Breast epithelium (tissue), 4 donors: ENCODE data around the gene MGARP. TPM values are rescaled to one million over a fixed set of nuclear protein-coding genes. Genes with fewer than 3 reads are reported as not detected.

Experiments used
- DNase-seq, 2 donors: peaks; one replicate each; pipeline ENCODE4 v3.0.0-alpha.2; 2019; ENCODE audit warnings: low spot score in 2 of 2
- H3K27ac ChIP-seq, 2 donors: fragments of 200-600 bp; sonication (generic) in 1 of 2; one replicate each; pipeline ENCODE4 v1.5.1; 2016 to 2019; ENCODE audit warnings: mild to moderate bottlenecking in 1 of 2
- H3K27me3 ChIP-seq, 2 donors: fragments of 200-600 bp; sonication (generic) in 1 of 2; one replicate each; pipeline versions ENCODE4 v1.5.1 to v1.6.0; 2017 to 2019; ENCODE audit warnings: control low read depth in 1 of 2, mild to moderate bottlenecking in 1 of 2
- H3K36me3 ChIP-seq: fragments of 200-600 bp; one replicate; pipeline ENCODE4 v1.5.1; 2019
- H3K4me1 ChIP-seq, 2 donors: fragments of 200-600 bp; sonication (generic); one replicate each; pipeline ENCODE4 v1.5.1; 2016 to 2019; ENCODE audit warnings: control low read depth in 1 of 2
- H3K4me3 ChIP-seq, 3 donors: fragments of 200-600 bp; sonication (generic); 1 replicate in 2 of 3; 2 replicates in 1 of 3; pipeline ENCODE4 v1.5.1; 2016 to 2019; ENCODE audit warnings: mild to moderate bottlenecking in 3 of 3, moderate library complexity in 2 of 3
- H3K9me3 ChIP-seq, 2 donors: fragments of 200-600 bp; sonication (generic) in 1 of 2; one replicate each; pipeline ENCODE4 v1.5.1; 2016 to 2019; ENCODE audit warnings: control low read depth in 1 of 2
- POLR2A ChIP-seq: fragments of 450-650 bp; IDR thresholded peaks from one replicate; pipeline ENCODE4 v1.6.1; 2016; ENCODE audit warnings: antibody characterized with exemption, mild to moderate bottlenecking, moderate library complexity
- POLR2AphosphoS5 ChIP-seq, 3 donors: sonication (generic); formaldehyde crosslinking; IDR thresholded peaks; one replicate each; pipeline ENCODE4 v1.6.1; 2017; ENCODE audit warnings: antibody characterized with exemption in 3 of 3
- intact Hi-C: fragments of 100-400 bp; cut with DNase I; formaldehyde crosslinking; loops from one replicate; pipeline ENCODE4 v1.15.1; 2023; ENCODE audit warnings: low total_unique reads
- total RNA-seq, 3 donors: library from RNA; depleted of rRNA; stranded (reverse); fragments of >200 nt; gene quantifications; one replicate each; pipeline ENCODE4 v1.1.0, GENCODE V29; 2016
- TF ChIP-seq, protein P1 (sequence below), 3 donors: fragments of 450-650 bp; IDR thresholded peaks; one replicate each; pipeline ENCODE4 v1.5.1; 2016 to 2017; ENCODE audit warnings: antibody characterized with exemption in 3 of 3, mild to moderate bottlenecking in 3 of 3, moderate library complexity in 3 of 3

MGARP gene
- total RNA-seq, 3 donors from 2014 or later = 1.6 to 3.8 TPM; not detected in 1

- Histone ChIP-seq H3K9me3 (no peaks in the 10 kb centered on the region), H3K27me3 (no peaks in the 10 kb centered on the region), H3K36me3 (no peaks in the 10 kb centered on the region), H3K4me1 (no peaks in the 10 kb centered on the region), H3K4me3 (peak overlapping the region; percentile 62 to 93 (median 67)), H3K27ac (peak overlapping the region; percentile 93 to 95)
- peak; percentile 74 to 88 (median 79) for TF ChIP-seq POLR2AphosphoS5 (IDR thresholded peaks at IDR 0.05)
- no peak for TF ChIP-seq POLR2A
- TF ChIP-seq, protein P1, sequence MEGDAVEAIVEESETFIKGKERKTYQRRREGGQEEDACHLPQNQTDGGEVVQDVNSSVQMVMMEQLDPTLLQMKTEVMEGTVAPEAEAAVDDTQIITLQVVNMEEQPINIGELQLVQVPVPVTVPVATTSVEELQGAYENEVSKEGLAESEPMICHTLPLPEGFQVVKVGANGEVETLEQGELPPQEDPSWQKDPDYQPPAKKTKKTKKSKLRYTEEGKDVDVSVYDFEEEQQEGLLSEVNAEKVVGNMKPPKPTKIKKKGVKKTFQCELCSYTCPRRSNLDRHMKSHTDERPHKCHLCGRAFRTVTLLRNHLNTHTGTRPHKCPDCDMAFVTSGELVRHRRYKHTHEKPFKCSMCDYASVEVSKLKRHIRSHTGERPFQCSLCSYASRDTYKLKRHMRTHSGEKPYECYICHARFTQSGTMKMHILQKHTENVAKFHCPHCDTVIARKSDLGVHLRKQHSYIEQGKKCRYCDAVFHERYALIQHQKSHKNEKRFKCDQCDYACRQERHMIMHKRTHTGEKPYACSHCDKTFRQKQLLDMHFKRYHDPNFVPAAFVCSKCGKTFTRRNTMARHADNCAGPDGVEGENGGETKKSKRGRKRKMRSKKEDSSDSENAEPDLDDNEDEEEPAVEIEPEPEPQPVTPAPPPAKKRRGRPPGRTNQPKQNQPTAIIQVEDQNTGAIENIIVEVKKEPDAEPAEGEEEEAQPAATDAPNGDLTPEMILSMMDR (IDR thresholded peaks at IDR 0.05) = peak; percentile 82 to 96 (median 94)
- intact Hi-C loops = no loop called here
- peak; percentile 95 to 97 for DNase-seq
Observed at GRCh38 chr4:139295206-139295941, 15.3 kb upstream of the MGARP start.

DNA sequence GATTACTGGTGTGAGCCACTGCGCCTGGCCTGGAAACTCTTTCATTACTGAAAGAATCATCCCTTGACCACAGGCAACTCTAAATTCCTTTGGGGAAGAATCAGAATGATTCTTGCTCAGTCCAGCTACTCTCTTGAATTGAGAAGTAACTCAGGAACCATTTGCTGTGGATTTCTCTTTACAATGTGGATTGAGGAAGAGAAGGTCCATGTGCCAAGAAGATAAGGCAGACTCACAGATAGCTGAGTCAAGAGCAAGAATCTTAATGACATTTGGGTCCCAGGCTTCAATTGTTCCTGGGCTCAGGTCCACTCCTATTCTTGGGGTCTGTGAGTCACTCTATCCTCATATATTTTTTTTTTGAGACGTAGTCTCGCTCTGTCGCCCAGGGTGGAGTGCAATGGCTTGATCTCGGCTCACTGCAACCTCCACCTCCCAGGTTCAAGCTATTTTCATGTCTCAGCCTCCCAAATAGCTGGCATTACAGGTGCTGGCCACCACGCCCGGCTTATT, 6.2 kb upstream of the MGARP start:
- Histone ChIP-seq H3K4me1 (no peaks in the 10 kb centered on the region), H3K27ac (no peak overlapping the region), H3K36me3 (no peaks in the 10 kb centered on the region), H3K27me3 (no peaks in the 10 kb centered on the region), H3K9me3 (no peaks in the 10 kb centered on the region), H3K4me3 (no peak overlapping the region)
- no peak for DNase-seq
- no peak for TF ChIP-seq POLR2AphosphoS5 (IDR thresholded peaks at IDR 0.05)
- no peak for TF ChIP-seq POLR2A
- TF ChIP-seq, protein P1 (IDR thresholded peaks at IDR 0.05) = no peak
- intact Hi-C loops = no loop called here

- TF ChIP-seq POLR2AphosphoS5 (IDR thresholded peaks at IDR 0.05) (no peak), POLR2A (no peak)
- TF ChIP-seq, protein P1 (IDR thresholded peaks at IDR 0.05) = no peak
- peaks cover 0 to 4% of the 10 kb centered on the region in 2 donors for H3K27me3 ChIP-seq
- no peaks in the 10 kb centered on the region for H3K36me3 ChIP-seq
- no peak overlapping the region for H3K27ac ChIP-seq
- no peaks in the 10 kb centered on the region for H3K9me3 ChIP-seq
- DNase-seq = no peak
- intact Hi-C loops = no loop called here
- H3K4me1 ChIP-seq = peaks cover 0 to 4% of the 10 kb centered on the region in 2 donors
- no peak overlapping the region for H3K4me3 ChIP-seq
Observed at GRCh38 chr4:139282721-139283075, 2.7 kb upstream of the MGARP start.

- peaks cover 0 to 4% of the 10 kb centered on the region in 2 donors for H3K27me3 ChIP-seq
- TF ChIP-seq, protein P1 (IDR thresholded peaks at IDR 0.05) = no peak
- no peak for TF ChIP-seq POLR2A
- TF ChIP-seq POLR2AphosphoS5 (IDR thresholded peaks at IDR 0.05) = no peak
- H3K4me3 ChIP-seq = no peak overlapping the region
- H3K36me3 ChIP-seq = no peaks in the 10 kb centered on the region
- no peak for DNase-seq
- H3K4me1 ChIP-seq = peaks cover 0 to 4% of the 10 kb centered on the region in 2 donors
- H3K9me3 ChIP-seq = no peaks in the 10 kb centered on the region
- intact Hi-C loops = no loop called here
- H3K27ac ChIP-seq = no peak overlapping the region
Observed at GRCh38 chr4:139282065-139282720, 2.2 kb upstream of the MGARP start.
